Suprapubic skin (tissue), 4 donors: ENCODE measurements around the gene GTF2B. TPM values are rescaled to one million over a fixed set of nuclear protein-coding genes. Genes with fewer than 3 reads are reported as not detected.
"Not testable (repeated sequence)": the region's sequence is repeated elsewhere in the genome, so short reads cannot be mapped to it uniquely, and the experiment has no call there.

Experiments
- DNase-seq, 2 donors: peaks; one replicate each; pipeline ENCODE4 v3.0.0-alpha.2; 2019; ENCODE audit warnings: low spot score in 2 of 2
- H3K27ac ChIP-seq: fragments of 200-600 bp; sonication (generic); one replicate; pipeline ENCODE4 v1.5.1; 2019
- H3K27me3 ChIP-seq: fragments of 200-600 bp; sonication (generic); one replicate; pipeline ENCODE4 v1.5.1; 2019
- H3K36me3 ChIP-seq: fragments of 200-600 bp; sonication (generic); one replicate; pipeline ENCODE4 v1.5.1; 2019
- H3K4me1 ChIP-seq: fragments of 200-600 bp; sonication (generic); one replicate; pipeline ENCODE4 v1.5.1; 2019
- H3K4me3 ChIP-seq: fragments of 200-600 bp; sonication (generic); one replicate; pipeline ENCODE4 v1.5.1; 2019; ENCODE audit warnings: mild to moderate bottlenecking
- H3K9me3 ChIP-seq: fragments of 200-600 bp; sonication (generic); one replicate; pipeline ENCODE4 v1.5.1; 2019
- EP300 ChIP-seq: sonication (generic); formaldehyde crosslinking; IDR thresholded peaks from one replicate; pipeline ENCODE4 v1.6.1; 2017; ENCODE audit warnings: antibody characterized with exemption
- POLR2A ChIP-seq, 2 donors: fragments of 450-650 bp; IDR thresholded peaks; one replicate each; pipeline ENCODE4 v1.6.1; 2017; ENCODE audit warnings: antibody characterized with exemption in 2 of 2, mild to moderate bottlenecking in 2 of 2, moderate library complexity in 2 of 2
- POLR2AphosphoS5 ChIP-seq, 3 donors: sonication (generic); formaldehyde crosslinking; IDR thresholded peaks; one replicate each; pipeline ENCODE4 v1.6.1; 2017; ENCODE audit warnings: antibody characterized with exemption in 3 of 3
- WGBS: methylation state at CpG from one replicate; pipeline ENCODE4 v1.1.5; 2018; 5-methylcytosine and 5-hydroxymethylcytosine counted together
- total RNA-seq, 4 donors: library from RNA; depleted of rRNA; stranded (reverse); fragments of >200 nt; gene quantifications; one replicate each; pipeline ENCODE4 v1.1.0, GENCODE V29; 2016
- TF ChIP-seq, protein P1 (sequence below), 2 donors: fragments of 200-600 bp in 1 of 2; fragments of 450-650 bp in 1 of 2; sonication (generic) in 1 of 2; IDR thresholded peaks; one replicate each; pipeline ENCODE4 v1.5.1; 2016 to 2019; ENCODE audit warnings: antibody characterized with exemption in 2 of 2, mild to moderate bottlenecking in 1 of 2, moderate library complexity in 1 of 2

GTF2B gene
- total RNA-seq, 4 donors from 2014 or later: 31.3 to 39.5 (median 35.5) TPM

DNA sequence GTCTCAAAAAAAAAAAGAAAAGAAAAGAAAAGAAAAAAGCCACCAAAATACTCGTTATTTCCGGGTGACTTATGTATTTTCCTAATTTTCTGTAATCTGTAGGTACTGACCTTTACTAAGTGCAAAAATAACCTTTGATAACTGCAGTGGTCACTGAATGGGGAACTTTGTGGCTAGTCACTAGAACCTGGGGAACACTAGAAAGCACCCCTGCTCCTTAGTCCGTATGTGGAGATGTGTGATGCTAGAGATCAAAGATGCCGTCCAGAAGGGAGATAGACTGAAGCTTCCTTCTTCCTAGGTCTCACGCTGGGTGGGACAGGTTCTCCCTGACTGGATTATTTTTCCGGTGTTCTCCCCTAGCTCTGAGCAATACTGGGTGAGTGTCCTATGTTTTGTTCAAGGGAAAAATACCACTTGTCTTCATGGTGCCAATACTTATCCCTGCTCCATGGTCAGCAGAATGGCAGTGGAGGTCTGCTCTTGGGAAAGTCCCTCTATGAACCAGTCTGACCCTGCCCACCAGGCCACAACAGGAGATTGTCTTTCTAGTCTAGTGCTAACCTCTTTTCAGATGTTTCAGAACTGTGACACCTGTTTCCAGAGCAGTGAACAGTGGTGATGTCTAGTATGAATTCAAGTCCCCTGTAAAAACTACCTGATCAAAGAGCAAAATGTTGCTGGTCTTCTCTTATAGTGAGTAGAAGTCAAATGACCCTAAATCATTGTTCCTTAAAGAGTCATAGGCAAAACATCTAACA, 39.9 kb downstream of the GTF2B start:
- no peak overlapping the region for H3K4me3 ChIP-seq
- no peaks in the 10 kb centered on the region for H3K9me3 ChIP-seq
- whole genome bisulfite sequencing: 84% methylated on average over 6 of the region's 6 CpGs
- no peak for TF ChIP-seq EP300
- no peak for TF ChIP-seq POLR2A (IDR thresholded peaks at IDR 0.05)
- TF ChIP-seq, protein P1, sequence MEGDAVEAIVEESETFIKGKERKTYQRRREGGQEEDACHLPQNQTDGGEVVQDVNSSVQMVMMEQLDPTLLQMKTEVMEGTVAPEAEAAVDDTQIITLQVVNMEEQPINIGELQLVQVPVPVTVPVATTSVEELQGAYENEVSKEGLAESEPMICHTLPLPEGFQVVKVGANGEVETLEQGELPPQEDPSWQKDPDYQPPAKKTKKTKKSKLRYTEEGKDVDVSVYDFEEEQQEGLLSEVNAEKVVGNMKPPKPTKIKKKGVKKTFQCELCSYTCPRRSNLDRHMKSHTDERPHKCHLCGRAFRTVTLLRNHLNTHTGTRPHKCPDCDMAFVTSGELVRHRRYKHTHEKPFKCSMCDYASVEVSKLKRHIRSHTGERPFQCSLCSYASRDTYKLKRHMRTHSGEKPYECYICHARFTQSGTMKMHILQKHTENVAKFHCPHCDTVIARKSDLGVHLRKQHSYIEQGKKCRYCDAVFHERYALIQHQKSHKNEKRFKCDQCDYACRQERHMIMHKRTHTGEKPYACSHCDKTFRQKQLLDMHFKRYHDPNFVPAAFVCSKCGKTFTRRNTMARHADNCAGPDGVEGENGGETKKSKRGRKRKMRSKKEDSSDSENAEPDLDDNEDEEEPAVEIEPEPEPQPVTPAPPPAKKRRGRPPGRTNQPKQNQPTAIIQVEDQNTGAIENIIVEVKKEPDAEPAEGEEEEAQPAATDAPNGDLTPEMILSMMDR (IDR thresholded peaks at IDR 0.05): no peak
- TF ChIP-seq POLR2AphosphoS5 (IDR thresholded peaks at IDR 0.05): no peak
- no peak overlapping the region for H3K27ac ChIP-seq
- peaks cover 47% of the 10 kb centered on the region for H3K36me3 ChIP-seq
- no peaks in the 10 kb centered on the region for H3K27me3 ChIP-seq
- no peak for DNase-seq
- H3K4me1 ChIP-seq: no peaks in the 10 kb centered on the region

DNA sequence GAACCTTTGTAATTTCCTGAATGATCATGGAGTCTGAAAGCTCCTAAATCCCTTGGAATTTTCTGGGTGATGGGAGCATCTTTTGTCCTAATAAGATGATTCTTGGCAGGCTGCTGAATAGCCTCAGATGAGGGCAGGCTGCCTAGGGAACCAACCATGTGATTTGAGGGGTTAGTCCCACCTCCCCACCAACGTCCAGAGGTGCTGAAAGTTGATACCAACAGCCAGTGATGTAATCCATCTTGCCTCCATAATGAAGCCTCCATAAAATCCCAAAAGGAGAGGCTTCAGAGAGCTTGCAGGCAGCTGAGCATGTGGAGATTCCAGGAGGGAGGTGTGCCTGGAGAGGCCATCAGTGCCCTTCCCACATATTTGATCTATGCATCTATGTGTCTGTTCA, 43.7 kb downstream of the GTF2B start:
- Histone ChIP-seq H3K36me3 (peaks cover 14% of the 10 kb centered on the region), H3K9me3 (no peaks in the 10 kb centered on the region), H3K4me1 (no peaks in the 10 kb centered on the region), H3K27ac (no peak overlapping the region), H3K4me3 (no peak overlapping the region), H3K27me3 (no peaks in the 10 kb centered on the region)
- no peak for DNase-seq
- 0% methylated on average over 1 of the region's 1 CpG for WGBS
- TF ChIP-seq POLR2A (IDR thresholded peaks at IDR 0.05) (no peak), POLR2AphosphoS5 (IDR thresholded peaks at IDR 0.05) (no peak), EP300 (no peak)
- TF ChIP-seq, protein P1 (IDR thresholded peaks at IDR 0.05): no peak

DNA sequence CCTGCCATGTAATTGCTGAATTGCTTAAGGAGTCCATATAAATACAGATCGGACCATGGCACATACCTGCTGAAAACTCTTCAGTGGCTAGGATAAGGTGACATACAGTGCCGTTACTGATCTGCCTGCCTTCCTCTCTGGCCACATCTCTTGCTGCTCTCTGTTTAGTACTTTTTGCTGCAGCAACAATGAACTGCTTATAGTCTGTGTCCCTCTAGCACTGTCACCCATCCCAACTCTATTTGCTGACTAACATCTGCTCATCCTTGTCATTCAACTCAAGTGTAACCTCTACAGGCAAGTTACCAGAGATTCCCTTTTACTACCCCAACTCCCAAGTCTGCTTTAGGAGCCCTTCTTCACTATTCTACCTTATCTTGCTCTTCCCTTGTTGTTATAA, 65.6 kb downstream of the GTF2B start:
- Histone ChIP-seq H3K4me1 (no peaks in the 10 kb centered on the region), H3K4me3 (no peak overlapping the region), H3K27ac (no peak overlapping the region), H3K9me3 (no peaks in the 10 kb centered on the region), H3K27me3 (no peaks in the 10 kb centered on the region), H3K36me3 (peaks cover 58% of the 10 kb centered on the region)
- TF ChIP-seq POLR2AphosphoS5 (IDR thresholded peaks at IDR 0.05): no peak
- TF ChIP-seq, protein P1 (IDR thresholded peaks at IDR 0.05): no peak
- no peak for TF ChIP-seq POLR2A (IDR thresholded peaks at IDR 0.05)
- no peak for TF ChIP-seq EP300
- WGBS: 98% methylated on average over 2 of the region's 2 CpGs
- DNase-seq: no peak

DNA sequence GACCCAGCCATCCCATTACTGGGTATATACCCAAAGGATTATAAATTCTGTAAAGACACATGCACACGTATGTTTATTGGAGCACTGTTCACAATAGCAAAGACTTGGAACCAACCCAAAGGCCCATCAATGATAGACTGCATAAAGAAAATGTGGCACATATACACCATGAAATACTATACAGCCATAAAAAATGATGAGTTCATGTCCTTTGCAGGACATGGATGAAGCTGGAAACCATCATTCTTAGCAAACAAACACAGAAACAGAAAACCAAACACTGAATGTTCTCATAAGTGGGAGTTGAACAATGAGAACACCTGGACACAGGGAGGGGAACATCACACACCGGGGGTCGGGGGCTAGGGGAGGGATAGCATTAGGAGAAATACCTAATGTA, 71.7 kb downstream of the GTF2B start:
- not testable (repeated sequence) for H3K9me3 ChIP-seq, H3K27me3 ChIP-seq, H3K4me3 ChIP-seq, DNase-seq, H3K27ac ChIP-seq, H3K4me1 ChIP-seq
- H3K36me3 ChIP-seq: peaks cover 55% of the 10 kb centered on the region
- WGBS: 99% methylated on average over 3 of the region's 3 CpGs

DNA sequence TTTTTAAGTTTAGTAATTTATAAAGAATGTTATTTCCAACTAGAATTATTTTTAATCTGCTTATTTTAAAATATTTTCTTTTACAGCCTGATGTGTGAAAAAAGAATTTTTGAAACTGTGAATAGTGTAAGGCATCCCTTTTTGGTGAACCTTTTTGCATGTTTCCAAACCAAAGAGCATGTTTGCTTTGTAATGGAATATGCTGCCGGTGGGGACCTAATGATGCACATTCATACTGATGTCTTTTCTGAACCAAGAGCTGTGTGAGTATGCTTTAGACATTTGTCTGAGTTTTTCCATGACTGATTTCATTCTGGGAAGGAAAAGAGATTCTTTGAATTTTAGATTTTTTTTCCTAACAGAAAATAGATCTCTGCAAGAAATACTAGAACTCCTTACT, 77.9 kb downstream of the GTF2B start:
- Histone ChIP-seq H3K27me3 (no peaks in the 10 kb centered on the region), H3K4me1 (no peaks in the 10 kb centered on the region), H3K27ac (no peak overlapping the region), H3K4me3 (no peak overlapping the region), H3K36me3 (peaks cover 60% of the 10 kb centered on the region), H3K9me3 (no peaks in the 10 kb centered on the region)
- DNase-seq: no peak
- no peak for TF ChIP-seq POLR2AphosphoS5 (IDR thresholded peaks at IDR 0.05)
- TF ChIP-seq, protein P1 (IDR thresholded peaks at IDR 0.05): no peak
- no peak for TF ChIP-seq POLR2A (IDR thresholded peaks at IDR 0.05)
- WGBS: 94% methylated on average over 1 of the region's 1 CpG

DNA sequence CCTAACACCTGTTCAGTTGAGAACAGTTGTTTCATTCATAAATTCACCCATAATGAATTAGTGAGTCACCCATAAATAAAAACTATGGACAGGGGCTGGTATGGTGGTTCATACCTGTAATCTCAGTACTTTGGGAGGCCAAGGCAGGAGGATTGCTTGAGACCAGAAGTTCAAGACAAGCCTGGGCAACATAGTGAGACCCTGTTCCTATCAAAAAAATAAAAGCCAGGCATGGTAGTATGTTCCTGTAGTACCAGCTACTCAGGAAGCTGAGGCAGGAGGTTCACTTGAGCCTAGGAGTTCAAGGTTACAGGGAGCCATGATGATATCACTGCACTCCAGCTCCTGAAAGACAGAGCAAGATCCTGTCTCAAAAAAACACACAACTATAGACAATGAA, 79.0 kb downstream of the GTF2B start:
- Histone ChIP-seq H3K36me3 (peaks cover 61% of the 10 kb centered on the region), H3K4me1 (no peaks in the 10 kb centered on the region), H3K9me3 (no peaks in the 10 kb centered on the region), H3K27me3 (no peaks in the 10 kb centered on the region), H3K27ac (no peak overlapping the region), H3K4me3 (no peak overlapping the region)
- no peak for TF ChIP-seq EP300
- TF ChIP-seq, protein P1 (IDR thresholded peaks at IDR 0.05): no peak
- TF ChIP-seq POLR2A (IDR thresholded peaks at IDR 0.05): no peak
- no peak for TF ChIP-seq POLR2AphosphoS5 (IDR thresholded peaks at IDR 0.05)
- DNase-seq: no peak
